Measurements from ENCODE around the gene GUCD1. TPM values are rescaled to one million over a fixed set of nuclear protein-coding genes. Genes with fewer than 3 reads are reported as not detected.

GUCD1 gene
- total RNA-seq, 1 experiment from 2014 or later: 65.8 TPM

- no peaks in the 10 kb centered on the region for H3K4me1 ChIP-seq (ENCODE audit: insufficient read depth, low read length)
- H3K9ac ChIP-seq (ENCODE audit: low read length): no peak overlapping the region
- ATAC-seq (no peak), DNase-seq (peak; percentile 16)
- H3K27me3 ChIP-seq (ENCODE audit: low read length): no peaks in the 10 kb centered on the region
- H3K4me3 ChIP-seq (ENCODE audit: low read length): no peak overlapping the region
- H3K9me2 ChIP-seq (replicated peaks; ENCODE audit: low read length): no peaks in the 10 kb centered on the region
- H3K4me2 ChIP-seq (ENCODE audit: low read length): no peak overlapping the region
- H3K79me2 ChIP-seq (ENCODE audit: low read length): no peaks in the 10 kb centered on the region
- no peaks in the 10 kb centered on the region for H3F3A ChIP-seq (ENCODE audit: low read length, unreplicated experiment)
- CTCF ChIA-PET: no interaction called here
- no peaks in the 10 kb centered on the region for H3K9me3 ChIP-seq (ENCODE audit: low read length)
- no peaks in the 10 kb centered on the region for H4K20me1 ChIP-seq (ENCODE audit: low read length)
- H2AFZ ChIP-seq (ENCODE audit: low read length): no peak overlapping the region
- intact Hi-C loops (cut with micrococcal nuclease): no loop called here
- TF ChIP-seq EZH2 (IDR thresholded peaks at IDR 0.05; ENCODE audit: low read length, unreplicated experiment): no peak
- TF ChIP-seq CTCF (conservative IDR thresholded peaks at IDR 0.05; ENCODE audit: low read depth, low read length): no peak
- TF ChIP-seq EZH2phosphoT487 (IDR thresholded peaks at IDR 0.05; ENCODE audit: borderline replicate concordance, low read length): no peak
- H3K27ac ChIP-seq (ENCODE audit: low read length): no peak overlapping the region
- H3K36me3 ChIP-seq (ENCODE audit: low read depth, low read length): no peaks in the 10 kb centered on the region
- POLR2A ChIA-PET (ENCODE audit: unreplicated experiment): no interaction called here
- BruUV-seq (replicated peaks): no TSS peak
These were observed 38.6 kb downstream of the GUCD1 start for GRCh38 chr22:24516301-24516737.

- no peaks in the 10 kb centered on the region for H3K27me3 ChIP-seq (ENCODE audit: low read length)
- ATAC-seq (no peak), DNase-seq (no peak)
- H3F3A ChIP-seq (ENCODE audit: low read length, unreplicated experiment): no peaks in the 10 kb centered on the region
- intact Hi-C loops (cut with micrococcal nuclease): no loop called here
- H3K9ac ChIP-seq (ENCODE audit: low read length): no peak overlapping the region
- no peaks in the 10 kb centered on the region for H3K9me3 ChIP-seq (ENCODE audit: low read length)
- no peaks in the 10 kb centered on the region for H4K20me1 ChIP-seq (ENCODE audit: low read length)
- CTCF ChIA-PET: no interaction called here
- H3K4me1 ChIP-seq (ENCODE audit: insufficient read depth, low read length): no peaks in the 10 kb centered on the region
- no TSS peak for BruUV-seq (replicated peaks)
- no peaks in the 10 kb centered on the region for H3K36me3 ChIP-seq (ENCODE audit: low read depth, low read length)
- H3K9me2 ChIP-seq (replicated peaks; ENCODE audit: low read length): no peaks in the 10 kb centered on the region
- POLR2A ChIA-PET (ENCODE audit: unreplicated experiment): no interaction called here
- H2AFZ ChIP-seq (ENCODE audit: low read length): no peak overlapping the region
- no peak overlapping the region for H3K4me3 ChIP-seq (ENCODE audit: low read length)
- no peak overlapping the region for H3K4me2 ChIP-seq (ENCODE audit: low read length)
- TF ChIP-seq EZH2phosphoT487 (IDR thresholded peaks at IDR 0.05; ENCODE audit: borderline replicate concordance, low read length) (no peak), CTCF (conservative IDR thresholded peaks at IDR 0.05; ENCODE audit: low read depth, low read length) (no peak), EZH2 (IDR thresholded peaks at IDR 0.05; ENCODE audit: low read length, unreplicated experiment) (no peak)
- H3K79me2 ChIP-seq (ENCODE audit: low read length): no peaks in the 10 kb centered on the region
- H3K27ac ChIP-seq (ENCODE audit: low read length): no peak overlapping the region
These were observed 40.0 kb downstream of the GUCD1 start for GRCh38 chr22:24515027-24515338.

- intact Hi-C loops (cut with micrococcal nuclease): no loop called here
- no peak overlapping the region for H3K4me3 ChIP-seq (ENCODE audit: low read length)
- H2AFZ ChIP-seq (ENCODE audit: low read length): no peak overlapping the region
- no peaks in the 10 kb centered on the region for H3K9me3 ChIP-seq (ENCODE audit: low read length)
- no peaks in the 10 kb centered on the region for H3K9me2 ChIP-seq (replicated peaks; ENCODE audit: low read length)
- no peaks in the 10 kb centered on the region for H3K4me1 ChIP-seq (ENCODE audit: insufficient read depth, low read length)
- ATAC-seq (no peak), DNase-seq (no peak)
- no TSS peak for BruUV-seq (replicated peaks)
- no peaks in the 10 kb centered on the region for H3K36me3 ChIP-seq (ENCODE audit: low read depth, low read length)
- no peaks in the 10 kb centered on the region for H4K20me1 ChIP-seq (ENCODE audit: low read length)
- no peak overlapping the region for H3K9ac ChIP-seq (ENCODE audit: low read length)
- TF ChIP-seq EZH2phosphoT487 (IDR thresholded peaks at IDR 0.05; ENCODE audit: borderline replicate concordance, low read length) (no peak), EZH2 (IDR thresholded peaks at IDR 0.05; ENCODE audit: low read length, unreplicated experiment) (no peak), CTCF (conservative IDR thresholded peaks at IDR 0.05; ENCODE audit: low read depth, low read length) (no peak)
- H3F3A ChIP-seq (ENCODE audit: low read length, unreplicated experiment): no peaks in the 10 kb centered on the region
- no peak overlapping the region for H3K27ac ChIP-seq (ENCODE audit: low read length)
- H3K79me2 ChIP-seq (ENCODE audit: low read length): no peaks in the 10 kb centered on the region
- H3K4me2 ChIP-seq (ENCODE audit: low read length): no peak overlapping the region
- no peaks in the 10 kb centered on the region for H3K27me3 ChIP-seq (ENCODE audit: low read length)
- ChIA-PET POLR2A (ENCODE audit: unreplicated experiment) (no interaction called here), CTCF (no interaction called here)
These were observed 40.5 kb downstream of the GUCD1 start for GRCh38 chr22:24514241-24515026.

All from PC-3 (cell line).